HG03280 (cell line): ENCODE data around the gene TMCO6.
"Not testable (repeated sequence)": the region's sequence is repeated elsewhere in the genome, so short reads cannot be mapped to it uniquely, and the experiment has no call there.

Experiments
- ATAC-seq: cut with Tn5 transposase; IDR thresholded peaks from one replicate; pipeline ENCODE4 v1.9.1; 2021; ENCODE audit warnings: mild to moderate bottlenecking, moderate library complexity; ENCODE audit not compliant: unreplicated experiment

TMCO6 gene

DNA sequence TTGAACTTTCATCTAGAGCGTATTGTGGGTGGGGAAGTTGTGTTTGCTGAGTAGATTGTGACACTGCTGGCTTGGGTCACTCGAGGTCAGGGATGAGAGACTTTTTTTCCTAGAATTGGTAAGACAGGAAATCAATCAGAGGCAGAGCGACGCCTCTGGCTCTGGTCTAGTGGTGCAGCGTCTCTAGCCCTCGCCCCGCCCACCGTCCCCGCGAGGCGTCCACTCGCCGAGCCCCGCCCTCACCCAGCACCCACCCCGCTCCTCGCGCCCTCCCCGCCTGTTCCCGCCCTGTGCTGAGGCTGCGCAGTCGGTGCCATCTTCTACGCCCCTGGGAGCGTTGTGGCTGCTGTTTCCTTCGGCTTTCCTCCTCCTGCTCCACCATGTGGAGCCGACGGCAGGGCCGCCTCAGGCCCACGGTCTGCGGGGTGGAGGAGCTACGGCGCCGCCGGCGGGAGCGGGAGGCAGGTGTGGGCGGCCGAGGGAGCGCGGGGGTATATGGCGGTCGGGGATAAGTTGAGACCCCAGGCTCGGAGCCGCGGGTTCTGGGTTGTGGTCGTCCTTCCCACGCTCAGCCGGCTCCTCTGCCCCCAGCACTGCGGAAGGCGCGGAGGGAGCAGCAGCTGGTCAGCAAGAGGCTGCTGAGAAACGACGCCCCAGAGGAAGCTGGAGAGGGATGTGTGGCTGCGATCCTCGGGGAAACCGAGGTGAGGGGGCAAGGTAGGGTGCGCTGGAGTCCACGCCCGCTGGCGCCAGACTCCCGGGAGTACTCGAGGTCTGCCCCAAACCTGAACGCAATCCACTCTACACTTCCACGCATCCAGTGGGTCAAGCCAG, at the start of gene TMCO6:
Gene TMCO6, plus strand, starts transcription at position 304 of the 834 bp plus-strand sequence. Its CDS starts 77 bp downstream, at position 381.
- ATAC-seq = peak; percentile 98

DNA sequence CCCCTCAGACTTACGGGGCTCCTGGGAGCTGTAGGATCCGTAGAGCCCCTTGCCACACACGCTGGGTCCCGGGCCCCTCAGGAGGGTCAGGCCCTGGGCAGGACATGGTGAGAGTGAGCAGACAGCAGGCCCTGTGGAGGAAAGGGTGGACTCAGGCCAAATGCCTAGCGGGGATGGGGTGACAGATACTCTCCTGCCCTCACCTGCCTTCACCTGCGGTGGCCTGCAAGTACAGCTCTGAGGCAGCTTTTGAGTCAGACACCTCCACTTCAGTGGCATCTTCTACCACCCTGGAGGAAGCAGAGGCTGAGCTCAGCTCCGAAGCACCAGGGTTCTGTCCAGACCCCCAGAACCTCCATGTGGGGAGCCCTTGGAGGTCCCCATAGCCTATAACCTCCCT, 48.4 kb upstream of the TMCO6 start:
- no peak for ATAC-seq

DNA sequence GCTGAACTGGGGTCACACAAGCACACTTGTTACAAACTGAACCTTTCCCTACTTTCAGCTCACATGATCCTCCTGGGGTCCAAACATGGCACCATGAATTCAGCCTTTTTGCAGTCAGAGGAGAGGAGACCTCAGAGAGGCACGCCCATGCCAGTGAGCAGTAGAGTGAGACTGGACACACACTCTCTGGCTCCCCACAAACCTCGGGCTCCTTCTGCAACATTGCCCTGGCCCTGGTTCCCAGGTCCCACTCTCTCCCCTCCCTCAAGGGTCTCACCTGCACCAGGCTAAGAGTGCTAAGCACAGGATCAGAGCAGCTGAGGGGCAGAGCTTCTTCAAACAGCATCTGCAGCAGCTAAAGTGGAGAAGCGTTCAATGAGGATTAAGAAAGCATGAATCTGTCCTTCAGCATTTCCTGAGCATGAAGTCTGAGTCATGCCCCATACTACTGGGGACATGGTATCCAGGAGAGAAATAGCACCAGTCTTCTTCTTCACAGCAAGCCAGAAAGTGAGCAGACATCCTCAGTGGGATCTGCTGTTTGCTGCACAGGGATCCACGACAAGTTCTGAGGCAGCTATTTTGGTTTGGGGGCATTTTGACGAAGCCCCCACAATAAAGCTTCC, 47.4 kb upstream of the TMCO6 start:
- ATAC-seq = no peak

DNA sequence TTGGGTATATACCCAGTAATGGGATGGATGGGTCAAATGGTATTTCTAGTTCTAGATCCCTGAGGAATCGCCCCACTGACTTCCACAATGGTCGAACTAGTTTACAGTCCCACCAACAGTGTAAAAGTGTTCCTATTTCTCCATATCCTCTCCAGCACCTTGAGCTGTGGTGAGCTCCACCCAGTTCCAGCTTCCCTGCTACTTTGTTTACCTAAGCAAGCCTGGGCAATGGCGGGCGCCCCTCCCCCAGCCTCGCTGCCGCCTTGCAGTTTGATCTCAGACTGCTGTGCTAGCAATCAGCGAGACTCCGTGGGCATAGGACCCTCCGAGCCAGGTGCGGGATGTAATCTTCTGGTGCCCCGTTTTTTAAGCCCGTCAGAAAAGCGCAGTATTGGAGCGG, 46.2 kb upstream of the TMCO6 start:
- not testable (repeated sequence) for ATAC-seq

DNA sequence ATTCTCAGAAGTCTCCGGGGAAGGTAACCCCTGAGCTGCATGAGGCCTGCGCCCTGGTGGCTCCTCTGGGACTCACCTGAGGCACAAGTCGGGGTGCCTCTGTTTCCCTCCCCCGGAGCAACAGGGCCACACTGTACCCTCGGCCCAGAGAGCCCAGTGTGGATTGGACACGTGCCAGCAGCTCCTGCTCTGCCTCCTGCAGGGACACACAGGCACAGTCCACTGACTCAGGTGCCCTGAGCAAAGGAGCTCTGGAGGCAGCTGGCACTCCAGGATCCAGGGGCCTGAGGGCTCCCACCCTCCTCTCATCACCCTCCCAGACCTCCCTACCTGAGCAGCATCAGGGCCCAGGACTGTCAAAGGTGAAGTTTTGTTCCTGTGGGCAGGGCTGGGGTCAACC, 45.1 kb upstream of the TMCO6 start:
- no peak for ATAC-seq

DNA sequence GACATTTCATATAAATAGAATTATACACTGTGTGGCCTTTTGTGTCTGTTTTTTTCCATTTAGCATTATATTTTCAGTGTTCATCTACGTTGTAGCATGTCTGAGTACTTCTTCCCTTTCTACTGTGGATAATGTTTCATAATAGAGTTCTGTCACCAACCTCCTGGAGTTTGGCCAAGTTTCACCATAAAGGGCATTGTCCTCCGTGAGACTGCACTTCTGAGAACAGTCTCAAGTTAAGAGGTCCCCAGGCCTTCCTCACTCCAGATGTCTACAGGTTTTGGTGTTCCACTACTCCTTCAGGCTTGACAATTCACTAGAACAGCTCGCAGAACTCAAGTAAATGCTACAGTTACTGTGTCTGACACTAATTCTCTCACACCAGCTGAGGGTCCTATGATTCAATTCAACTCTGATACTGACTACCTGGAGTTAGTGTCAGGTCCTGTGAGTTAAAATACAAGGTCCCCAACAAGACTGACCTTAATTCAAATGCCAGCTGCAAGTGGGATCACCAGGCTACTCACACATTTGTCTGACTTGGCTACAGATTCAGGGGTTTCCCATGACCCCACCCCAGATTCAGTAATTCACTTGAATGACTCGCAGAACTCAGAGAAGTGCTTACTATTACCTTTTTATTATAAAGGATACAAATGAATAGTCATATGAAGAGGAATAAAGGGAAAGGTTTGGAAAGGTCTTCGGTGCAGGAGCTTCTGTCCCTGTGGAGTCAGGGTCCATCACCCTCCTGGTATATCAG, 43.5 kb upstream of the TMCO6 start:
- no peak for ATAC-seq

DNA sequence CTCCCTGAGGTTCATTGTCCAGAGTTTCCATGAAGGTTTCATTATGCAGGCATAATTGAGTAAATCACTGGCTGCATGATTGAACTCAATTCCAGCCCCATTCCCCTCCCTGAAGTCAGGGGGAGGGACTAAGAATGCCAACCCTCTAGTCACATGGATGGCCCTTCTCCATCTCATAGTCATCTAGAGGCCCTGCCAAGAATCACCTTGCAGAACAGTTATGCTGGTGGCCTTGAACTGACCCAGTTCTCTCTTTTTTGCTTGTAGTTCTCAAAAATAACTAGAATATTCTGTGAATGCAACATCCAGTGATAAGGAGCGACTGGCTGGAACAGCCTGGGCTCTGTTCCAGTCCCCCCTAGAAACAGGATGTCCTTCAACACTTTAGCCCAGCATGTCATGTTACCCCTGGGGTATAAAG, 42.9 kb upstream of the TMCO6 start:
- no peak for ATAC-seq

DNA sequence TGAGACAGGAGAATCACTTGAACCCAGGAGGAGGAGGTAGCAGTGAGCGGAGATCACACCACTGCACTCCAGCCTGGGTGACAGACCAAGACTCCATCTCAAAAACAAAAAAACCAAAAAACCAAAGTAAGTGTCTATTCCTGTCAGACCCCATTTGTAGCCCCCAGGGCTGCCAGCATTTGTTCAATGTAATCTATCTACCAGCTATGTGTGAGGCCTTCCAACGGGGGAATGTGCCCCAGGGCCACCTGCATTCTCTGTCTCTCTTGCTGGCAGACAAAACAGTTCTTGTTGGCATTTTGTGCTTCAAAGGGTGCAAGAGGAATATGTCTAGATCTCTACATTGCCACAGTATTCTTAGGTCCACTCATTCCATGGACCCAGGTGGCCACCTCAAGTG, 40.4 kb upstream of the TMCO6 start:
- no peak for ATAC-seq

DNA sequence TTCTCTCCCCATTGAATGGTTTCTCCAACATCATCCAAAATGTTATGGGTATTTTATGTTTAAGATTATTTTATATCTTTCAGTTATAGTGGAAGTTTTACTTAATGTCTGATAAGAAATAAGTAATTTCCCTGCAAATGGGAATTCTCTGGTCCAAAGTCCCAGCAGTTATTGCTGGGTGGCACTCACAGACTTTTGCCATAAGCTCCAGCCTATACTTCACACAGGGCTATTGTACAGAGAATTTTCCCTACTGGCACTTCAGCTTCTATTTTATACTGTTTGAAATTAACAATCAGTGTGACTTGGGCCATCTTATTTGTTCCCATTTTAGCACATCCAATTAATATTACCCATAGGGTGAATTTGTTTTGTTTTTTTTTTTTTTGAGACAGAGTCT, 39.2 kb upstream of the TMCO6 start:
- ATAC-seq = no peak

DNA sequence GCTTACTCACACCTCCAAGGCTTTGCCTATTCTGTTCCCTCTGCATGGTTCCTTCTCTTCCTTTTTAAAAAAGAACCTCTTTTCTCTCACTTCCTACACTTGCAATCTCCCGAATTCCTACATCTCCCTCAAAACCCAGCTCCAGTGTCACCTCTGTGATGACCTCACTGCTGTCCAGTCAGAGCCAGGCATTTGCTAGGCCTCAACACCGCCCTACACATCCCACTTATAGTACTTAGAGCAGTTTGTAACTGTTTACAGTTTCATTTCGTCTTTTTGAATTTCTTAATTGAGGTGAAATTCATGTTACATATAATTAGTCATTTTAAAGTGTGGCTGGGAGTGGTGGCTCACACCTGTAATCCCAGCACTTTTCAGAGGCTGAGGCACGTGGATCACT, 37.1 kb upstream of the TMCO6 start:
- ATAC-seq = no peak

DNA sequence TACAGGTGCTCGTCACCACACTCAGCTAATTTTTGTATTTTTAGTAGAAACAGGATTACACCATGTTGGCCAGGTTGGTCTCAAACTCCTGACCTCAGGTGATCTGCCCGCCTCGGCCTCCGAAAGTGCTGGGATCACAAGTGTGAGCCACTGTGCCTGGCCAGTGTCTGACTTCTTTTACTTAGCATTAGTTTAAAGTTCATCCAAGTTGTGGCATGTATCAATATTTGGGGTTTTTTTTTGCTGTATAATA, 35.9 kb upstream of the TMCO6 start:
- ATAC-seq = not testable (repeated sequence)

DNA sequence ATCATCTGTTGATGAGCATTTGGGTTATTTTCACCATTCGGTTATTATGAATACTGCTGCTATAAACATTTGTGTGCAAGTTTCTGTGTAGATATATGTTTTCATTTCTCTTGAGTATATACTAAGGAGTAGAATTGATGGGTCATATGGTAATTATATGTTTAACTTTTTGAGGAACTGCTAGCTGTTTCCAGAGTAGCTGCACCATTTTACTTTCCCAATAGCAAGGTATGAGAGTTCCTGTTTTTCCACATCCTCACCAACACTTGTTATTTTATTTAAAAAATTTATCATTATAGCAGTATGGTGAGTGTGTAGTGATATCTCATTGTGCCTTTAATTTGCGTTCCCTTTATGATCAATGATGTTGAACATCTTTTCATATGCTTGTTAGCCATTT, 35.5 kb upstream of the TMCO6 start:
- no peak for ATAC-seq

DNA sequence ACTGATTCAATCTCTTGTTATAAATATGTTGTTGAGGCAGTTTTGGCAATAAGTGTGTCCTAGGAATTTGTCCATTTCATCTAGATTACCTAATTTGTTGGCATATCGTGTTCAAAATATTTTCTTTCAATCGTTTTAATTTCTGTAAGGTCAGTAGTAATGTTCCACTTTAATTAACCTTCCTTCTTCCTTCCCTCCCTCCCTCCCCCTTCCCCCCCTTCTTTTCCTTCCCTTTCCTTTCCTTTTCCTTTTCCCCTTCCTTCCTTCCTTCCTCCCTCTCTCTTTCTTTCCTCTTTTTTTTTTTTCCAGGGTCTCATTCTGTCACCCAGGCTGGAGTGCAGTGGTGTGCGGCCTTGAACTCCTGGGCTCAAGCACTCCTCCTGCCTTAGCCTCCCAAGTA, 33.4 kb upstream of the TMCO6 start:
- ATAC-seq = no peak

DNA sequence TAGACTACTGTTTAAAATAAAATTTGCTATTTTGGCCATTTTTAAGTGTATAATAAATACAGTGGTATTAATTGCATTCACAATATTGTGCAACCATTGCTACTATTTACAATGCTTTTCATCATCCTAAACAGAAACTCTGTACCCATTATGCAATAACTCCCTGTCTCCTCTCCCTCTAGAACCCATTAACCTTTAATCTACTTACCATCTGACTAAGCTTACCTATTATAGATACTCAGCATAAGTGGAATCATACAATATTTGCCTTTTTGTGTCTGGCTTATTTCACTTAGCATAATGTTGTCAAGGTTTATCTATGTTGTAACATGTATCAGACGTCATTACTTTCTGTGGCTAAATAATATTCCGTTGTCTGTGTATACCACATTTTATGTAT, 32.2 kb upstream of the TMCO6 start:
- ATAC-seq = no peak

DNA sequence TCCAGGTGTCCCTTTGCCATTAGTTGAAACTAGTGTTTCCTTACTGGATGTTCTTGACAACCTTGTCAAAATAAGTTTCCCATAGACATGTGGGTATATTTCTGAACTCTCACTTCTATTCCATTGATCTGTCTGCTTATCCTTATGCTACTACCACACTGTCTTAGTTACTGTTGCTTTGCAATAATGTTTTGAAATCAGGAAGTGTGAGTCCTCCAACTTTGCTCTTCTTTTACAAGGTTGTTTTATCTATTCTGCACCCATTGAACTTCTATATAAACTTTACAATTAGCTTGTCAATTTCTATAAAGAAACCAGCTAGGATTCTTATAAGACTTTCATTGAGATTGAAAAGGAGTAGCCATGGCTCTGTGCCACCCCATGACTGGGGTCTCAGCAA, 30.5 kb upstream of the TMCO6 start:
- no peak for ATAC-seq

DNA sequence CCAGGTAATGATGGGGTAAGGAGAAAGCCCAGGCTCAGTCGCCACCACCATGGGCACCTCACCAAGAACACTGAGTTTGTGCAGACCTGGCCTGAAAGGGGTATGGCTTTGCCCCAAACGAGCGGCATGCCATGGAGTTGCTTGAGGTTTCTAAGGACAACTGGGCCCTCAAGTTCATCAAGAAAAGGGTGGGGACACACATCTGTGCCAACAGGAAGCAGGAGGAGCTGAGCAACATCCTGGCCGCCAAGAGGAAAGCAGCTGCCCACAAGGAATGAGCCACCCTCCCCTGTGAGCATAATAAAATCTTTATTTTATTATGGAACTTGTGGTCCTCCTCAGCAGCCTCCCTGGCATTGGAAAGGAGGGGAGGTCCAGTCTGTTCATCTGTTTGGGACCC, 30.1 kb upstream of the TMCO6 start:
- no peak for ATAC-seq

DNA sequence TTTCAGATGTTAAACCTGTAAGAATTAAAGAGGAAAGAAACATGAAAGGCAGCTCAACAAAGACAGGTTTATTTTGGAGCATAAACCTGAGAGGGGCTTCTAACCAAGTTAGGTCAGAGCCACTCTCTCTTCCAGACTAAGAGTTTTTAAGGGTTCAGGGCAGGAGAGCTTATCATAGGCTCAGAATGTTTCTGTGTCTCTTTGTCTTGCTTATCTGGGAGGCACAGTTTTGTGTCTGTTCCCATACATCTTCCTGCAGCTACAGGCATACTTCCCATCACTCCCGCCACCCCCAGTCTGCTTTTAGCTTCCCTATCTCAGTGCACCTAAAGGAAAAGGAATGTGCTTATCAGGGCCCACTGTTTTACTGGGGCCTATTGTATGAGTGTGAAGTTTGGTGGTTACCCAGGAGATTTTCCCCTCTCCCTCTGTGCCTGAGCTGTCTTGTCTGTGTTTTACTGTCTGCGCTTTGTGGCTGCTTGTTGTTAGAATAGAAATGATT, 28.2 kb upstream of the TMCO6 start:
- no peak for ATAC-seq

DNA sequence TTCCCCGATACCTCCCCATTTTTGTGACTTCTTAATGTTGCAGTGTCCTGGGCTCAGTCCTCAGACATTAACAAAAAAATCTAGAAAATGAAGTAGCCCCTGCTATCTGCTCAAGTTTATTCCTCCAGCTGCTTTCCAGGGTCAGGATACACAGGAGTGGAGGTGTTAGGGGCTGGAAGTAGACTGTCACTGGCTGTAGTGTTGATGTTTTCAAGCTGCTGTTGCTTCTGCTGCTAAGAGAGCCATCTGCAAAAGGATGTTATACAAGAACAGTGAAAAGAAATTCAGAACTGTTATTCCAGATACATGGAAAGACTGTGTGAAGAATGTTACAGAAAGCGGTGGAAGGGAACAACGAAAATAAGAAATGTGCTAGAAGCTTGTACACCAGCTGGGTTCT, 16.9 kb upstream of the TMCO6 start:
- no peak for ATAC-seq

DNA sequence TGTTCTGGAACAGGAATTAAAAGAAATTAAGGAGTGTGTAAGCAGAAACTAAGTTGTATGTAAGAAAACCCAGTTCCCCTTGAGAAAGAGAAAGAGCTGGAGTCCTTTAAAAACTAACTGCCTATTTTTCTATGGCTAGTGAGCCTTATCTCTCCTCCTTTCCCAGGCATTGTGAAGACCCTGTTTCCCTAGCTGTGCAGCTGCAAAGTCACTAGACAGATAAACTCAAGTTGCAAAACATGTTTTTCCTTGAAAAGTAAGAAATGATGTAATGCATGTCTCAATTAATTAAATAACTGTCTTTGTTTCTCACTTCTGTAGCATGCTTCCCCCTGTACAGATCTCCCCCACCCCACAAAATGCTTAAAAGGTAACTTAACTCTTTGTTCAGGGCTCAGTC, 16.2 kb upstream of the TMCO6 start:
- ATAC-seq = not testable (repeated sequence)

DNA sequence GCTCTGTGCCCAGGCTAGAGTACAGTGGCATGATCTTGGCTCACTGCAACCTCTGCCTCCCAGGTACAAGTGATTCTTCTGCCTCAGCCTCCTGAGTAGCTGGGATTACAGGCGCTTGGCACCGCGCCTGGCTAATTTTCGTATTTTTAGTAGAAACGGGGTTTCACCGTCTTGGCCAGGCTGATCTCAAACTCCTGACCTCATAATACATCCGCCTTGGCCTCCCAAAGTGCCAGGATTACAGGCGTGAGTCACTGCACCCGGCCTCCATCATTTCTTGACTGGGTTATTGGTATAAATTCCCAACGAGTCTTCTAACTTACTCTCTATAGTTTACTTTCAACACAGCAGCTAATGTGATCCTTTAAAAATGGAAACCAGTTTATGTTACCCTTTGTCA, 14.4 kb upstream of the TMCO6 start:
- not testable (repeated sequence) for ATAC-seq

DNA sequence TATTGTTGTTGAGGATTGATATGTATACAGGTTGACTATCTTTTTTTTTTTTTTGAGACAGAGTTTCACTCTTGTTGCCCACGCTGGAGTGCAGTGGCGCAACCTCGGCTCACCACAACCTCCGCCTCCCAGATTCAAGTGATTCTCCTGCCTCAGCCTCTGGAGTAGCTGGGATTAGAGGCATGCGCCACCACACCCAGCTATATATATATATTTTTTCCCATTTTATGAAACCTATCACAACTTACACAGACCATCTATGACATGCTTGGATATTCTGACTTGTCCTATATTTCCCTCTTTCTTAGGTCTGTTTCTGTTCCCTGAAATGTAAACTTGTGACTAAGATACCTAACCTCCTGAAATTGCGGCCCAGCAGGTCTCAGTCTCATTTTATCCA, 11.3 kb upstream of the TMCO6 start:
- no peak for ATAC-seq

DNA sequence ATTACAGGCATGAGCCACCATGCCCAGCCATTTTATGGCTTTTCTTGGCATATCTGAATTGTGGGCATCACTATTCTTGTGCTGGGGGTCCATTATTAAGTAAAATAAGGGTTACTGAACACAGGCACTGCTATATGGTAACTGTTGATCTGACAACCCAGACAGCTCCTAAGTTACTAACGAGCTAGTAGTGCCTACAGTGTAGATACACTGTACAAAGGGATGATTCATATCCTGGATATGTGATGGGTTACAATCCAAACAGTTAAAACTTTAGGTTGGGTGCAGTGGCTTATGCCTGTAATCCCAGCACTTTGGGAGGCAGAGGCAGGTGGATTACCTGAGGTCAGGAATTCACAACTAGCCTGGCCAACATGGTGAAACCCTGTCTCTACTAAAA, 10.5 kb upstream of the TMCO6 start:
- ATAC-seq = no peak
